ENCODE data around the gene CHD5. TPM values are rescaled to one million over a fixed set of nuclear protein-coding genes. Genes with fewer than 3 reads are reported as not detected.

CHD5 gene
- total RNA-seq, 1 experiment from 2014 or later = 2.4 TPM

GRCh38 chr1:6167391-6168303 is 12.5 kb downstream of the CHD5 start (continued):
- no peak for TF ChIP-seq ARID4B (CRISPR knock-in tag; IDR thresholded peaks at IDR 0.05; ENCODE audit: borderline replicate concordance)
- TF ChIP-seq ATF6 (CRISPR knock-in tag; IDR thresholded peaks at IDR 0.05) = no peak
- TF ChIP-seq HMGXB4 (CRISPR knock-in tag; IDR thresholded peaks at IDR 0.05) = no peak
- no peak for TF ChIP-seq TCF7 (CRISPR knock-in tag; IDR thresholded peaks at IDR 0.05; ENCODE audit: low read depth)
- TF ChIP-seq E2F5 (CRISPR knock-in tag; IDR thresholded peaks at IDR 0.05) = no peak
- no peak for TF ChIP-seq ZNF121 (CRISPR knock-in tag; IDR thresholded peaks at IDR 0.05)
- TF ChIP-seq ZNF396 (CRISPR knock-in tag; IDR thresholded peaks at IDR 0.05; ENCODE audit: borderline replicate concordance) = no peak
- TF ChIP-seq ATF3 (CRISPR knock-in tag; conservative IDR thresholded peaks at IDR 0.05) = no peak
- TF ChIP-seq JUN (CRISPR knock-in tag; IDR thresholded peaks at IDR 0.05) = no peak
- TF ChIP-seq EMX1 (CRISPR knock-in tag; IDR thresholded peaks at IDR 0.05) = no peak
- no peak for TF ChIP-seq ZNF317 (CRISPR knock-in tag; IDR thresholded peaks at IDR 0.05; ENCODE audit: borderline replicate concordance, low read depth)
- TF ChIP-seq TEAD4 (CRISPR knock-in tag; IDR thresholded peaks at IDR 0.05) = no peak
- no peak for TF ChIP-seq IRF2 (CRISPR knock-in tag; IDR thresholded peaks at IDR 0.05; ENCODE audit: borderline replicate concordance, low read depth)

GRCh38 chr1:6166655-6167390 is 13.3 kb downstream of the CHD5 start:
- no peak overlapping the region for H3K27ac Mint-ChIP-seq
- H3K36me3 Mint-ChIP-seq = no peaks in the 10 kb centered on the region
- H3K4me1 Mint-ChIP-seq = peaks cover under 1% of the 10 kb centered on the region; the same call in 1 of the 2 replicates
- H3K4me3 Mint-ChIP-seq = no peak overlapping the region
- TF ChIP-seq ZNF317 (CRISPR knock-in tag; IDR thresholded peaks at IDR 0.05; ENCODE audit: borderline replicate concordance, low read depth) = no peak
- ChIA-PET POLR2A (no interaction called here), CTCF (interaction anchor here (1.0 to 1.5 kb wide), 3 partner anchors 19 to 39 kb away, joined by 3 to 4 read pairs (median 3); partner anchors contain the start of gene RNF207)
- H3K9me3 Mint-ChIP-seq = no peaks in the 10 kb centered on the region
- no peaks in the 10 kb centered on the region for H3K27me3 Mint-ChIP-seq (ENCODE audit: low read depth)
- DNase-seq (ENCODE audit: low spot score) (no peak), ATAC-seq (no peak)
